Thoracic aorta (tissue), 2 donors: Measurements from ENCODE around the gene SNED1. TPM values are rescaled to one million over a fixed set of nuclear protein-coding genes. Genes with fewer than 3 reads are reported as not detected.

Experiments
- ATAC-seq: fragments of 150-250 bp; one replicate; pipeline ENCODE4 v1.8.0; 2017; ENCODE audit warnings: low read depth; ENCODE audit not compliant: insufficient number of reproducible peaks, low FRiP score
- DNase-seq: peaks from one replicate; pipeline ENCODE4 v3.0.0-alpha.2; 2020; ENCODE audit warnings: low spot score
- H3K27ac ChIP-seq, 2 donors: fragments of 200-600 bp; sonication (generic); 1 replicate in 1 of 2; 2 replicates in 1 of 2; pipeline ENCODE4 v1.5.1; 2016; ENCODE audit warnings: mild to moderate bottlenecking in 2 of 2, moderate library complexity in 2 of 2
- H3K27me3 ChIP-seq: fragments of 200-600 bp; sonication (generic); replicated peaks from 2 replicates; pipeline ENCODE4 v1.6.0; 2016; ENCODE audit warnings: mild to moderate bottlenecking; ENCODE audit not compliant: insufficient read depth
- H3K36me3 ChIP-seq: fragments of 200-600 bp; sonication (generic); one replicate; pipeline ENCODE4 v1.5.1; 2016
- H3K4me1 ChIP-seq, 2 donors: fragments of 200-600 bp; sonication (generic); 1 replicate in 1 of 2; 2 replicates in 1 of 2; pipeline versions ENCODE4 v1.5.1 to v1.6.0; 2016; ENCODE audit warnings: low read depth in 2 of 2, mild to moderate bottlenecking in 1 of 2; ENCODE audit not compliant: control insufficient read depth in 1 of 2
- H3K4me3 ChIP-seq: fragments of 200-600 bp; sonication (generic); 2 replicates; pipeline ENCODE4 v1.5.1; 2016; ENCODE audit warnings: mild to moderate bottlenecking
- H3K9me3 ChIP-seq: fragments of 200-600 bp; sonication (generic); 2 replicates; pipeline ENCODE4 v1.5.1; 2016
- CTCF ChIP-seq: fragments of 200-600 bp; sonication (generic); IDR thresholded peaks from one replicate; pipeline ENCODE4 v1.5.1; 2019; ENCODE audit warnings: antibody characterized with exemption
- total RNA-seq, 2 donors: library from RNA; depleted of rRNA; stranded (reverse); fragments of >200 nt; gene quantifications; one replicate each; pipeline versions ENCODE4 v1.1.0 to v1.2.3, GENCODE V29; 2016

The SNED1 gene
- total RNA-seq, 2 donors from 2014 or later, result 133 to 206 TPM

GRCh38 chr2:241110089-241110606 is 111.7 kb downstream of the SNED1 start:
- no peak for ATAC-seq

GRCh38 chr2:241110607-241111439 is 112.4 kb downstream of the SNED1 start:
- H3K4me1 ChIP-seq, result no peaks in the 10 kb centered on the region
- H3K4me3 ChIP-seq, result no peak overlapping the region
- H3K27ac ChIP-seq, result no peak overlapping the region
- no peak for TF ChIP-seq CTCF
- DNase-seq (no peak), ATAC-seq (no peak)
- H3K27me3 ChIP-seq, result no peaks in the 10 kb centered on the region
- no peaks in the 10 kb centered on the region for H3K9me3 ChIP-seq
- H3K36me3 ChIP-seq, result no peaks in the 10 kb centered on the region

More at GRCh38 chr2:241110089-241110606, 111.7 kb downstream of the SNED1 start:
- Histone ChIP-seq H3K27ac (no peak overlapping the region), H3K27me3 (no peaks in the 10 kb centered on the region), H3K4me1 (no peaks in the 10 kb centered on the region), H3K9me3 (no peaks in the 10 kb centered on the region), H3K36me3 (no peaks in the 10 kb centered on the region), H3K4me3 (no peak overlapping the region)
- DNase-seq, result no peak
- no peak for TF ChIP-seq CTCF

GRCh38 chr2:241111440-241111805 is 113.0 kb downstream of the SNED1 start:
- ATAC-seq (no peak), DNase-seq (no peak)
- Histone ChIP-seq H3K9me3 (no peaks in the 10 kb centered on the region), H3K4me1 (no peaks in the 10 kb centered on the region), H3K27me3 (no peaks in the 10 kb centered on the region), H3K4me3 (no peak overlapping the region), H3K27ac (no peak overlapping the region), H3K36me3 (no peaks in the 10 kb centered on the region)
- TF ChIP-seq CTCF, result no peak

- H3K36me3 ChIP-seq, result no peaks in the 10 kb centered on the region
- no peaks in the 10 kb centered on the region for H3K9me3 ChIP-seq
- H3K27ac ChIP-seq, result no peak overlapping the region
- TF ChIP-seq CTCF, result no peak
- H3K4me3 ChIP-seq, result no peak overlapping the region
- no peak for ATAC-seq
- H3K4me1 ChIP-seq, result no peaks in the 10 kb centered on the region
- H3K27me3 ChIP-seq, result no peaks in the 10 kb centered on the region
- no peak for DNase-seq
These were observed 113.6 kb downstream of the SNED1 start for GRCh38 chr2:241112046-241112445.

GRCh38 chr2:241112592-241112991 is 114.2 kb downstream of the SNED1 start:
- TF ChIP-seq CTCF, result no peak
- Histone ChIP-seq H3K9me3 (no peaks in the 10 kb centered on the region), H3K27me3 (no peaks in the 10 kb centered on the region), H3K4me1 (no peaks in the 10 kb centered on the region), H3K36me3 (no peaks in the 10 kb centered on the region), H3K27ac (no peak overlapping the region), H3K4me3 (no peak overlapping the region)
- DNase-seq (no peak), ATAC-seq (no peak)
